Upper lobe of left lung (tissue), 6 donors: ENCODE results near the gene NRXN3. TPM values are rescaled to one million over a fixed set of nuclear protein-coding genes. Genes with fewer than 3 reads are reported as not detected.
A peak's percentile ranks its signal among the peaks of the same experiment; 100 is the strongest.

Experiments used
- ATAC-seq, 2 donors: fragments of 200-7000 bp; cut with Tn5 transposase; one replicate each; pipeline ENCODE4 v1.9.1; 2022; ENCODE audit warnings: mild to moderate bottlenecking in 2 of 2, moderate library complexity in 2 of 2; ENCODE audit not compliant: low FRiP score in 2 of 2
- DNase-seq, 2 donors: peaks; one replicate each; pipeline ENCODE4 v3.0.0-alpha.2; 2019 to 2020
- H3K27ac ChIP-seq, 4 donors: fragments of 200-600 bp; sonication (generic); one replicate each; pipeline ENCODE4 v1.5.1; 2016 to 2019
- H3K27me3 ChIP-seq, 4 donors: fragments of 200-600 bp; sonication (generic); one replicate each; pipeline ENCODE4 v1.5.1; 2017 to 2019
- H3K36me3 ChIP-seq, 4 donors: fragments of 200-600 bp; sonication (generic); one replicate each; pipeline ENCODE4 v1.5.1; 2016 to 2019
- H3K4me1 ChIP-seq, 4 donors: fragments of 200-600 bp; sonication (generic); one replicate each; pipeline ENCODE4 v1.5.1; 2018 to 2019
- H3K4me3 ChIP-seq, 4 donors: fragments of 200-600 bp; sonication (generic); one replicate each; pipeline ENCODE4 v1.5.1; 2017 to 2019; ENCODE audit warnings: mild to moderate bottlenecking in 2 of 4, moderate library complexity in 1 of 4
- H3K9me3 ChIP-seq, 4 donors: fragments of 200-600 bp; sonication (generic); one replicate each; pipeline ENCODE4 v1.5.1; 2018 to 2019
- CTCF ChIP-seq, 6 experiments: fragments of 450-650 bp in 4 of 6; fragments of 200-600 bp in 2 of 6; sonication (generic) in 2 of 6; IDR thresholded peaks; one replicate each; pipeline ENCODE4 v1.5.1; 2016 to 2019; ENCODE audit warnings: antibody characterized with exemption in 6 of 6
- EP300 ChIP-seq, 4 donors: sonication (generic); formaldehyde crosslinking; IDR thresholded peaks; one replicate each; pipeline ENCODE4 v1.5.1; 2017; ENCODE audit warnings: antibody characterized with exemption in 4 of 4, control low read depth in 2 of 4
- POLR2A ChIP-seq, 4 donors: fragments of 450-650 bp; IDR thresholded peaks; one replicate each; pipeline ENCODE4 v1.5.1; 2016 to 2017; ENCODE audit warnings: antibody characterized with exemption in 4 of 4, mild to moderate bottlenecking in 2 of 4
- POLR2AphosphoS5 ChIP-seq, 2 donors: sonication (generic); formaldehyde crosslinking; IDR thresholded peaks; one replicate each; pipeline ENCODE4 v1.5.1; 2017; ENCODE audit warnings: antibody characterized with exemption in 2 of 2
- WGBS, 2 donors: methylation state at CpG; one replicate each; pipeline ENCODE4 v1.1.5; 2017 to 2018; 5-methylcytosine and 5-hydroxymethylcytosine counted together
- total RNA-seq, 6 donors: library from RNA; depleted of rRNA in 4 of 6; stranded (reverse); fragments of >200 nt in 4 of 6; gene quantifications; one replicate each; pipeline versions ENCODE4 v1.1.0 to v1.2.1, GENCODE V29; 2016 to 2021
- donor health status: DM: no; HTN: no; CAD: no; lungs with moderate emphysema.
- donor health status: DM: no; HTN: yes; CAD: no; lungs with severe emphysema.

Gene NRXN3
- total RNA-seq, 6 donors from 2014 or later = 4.4 to 14.9 (median 7.2) TPM

DNA sequence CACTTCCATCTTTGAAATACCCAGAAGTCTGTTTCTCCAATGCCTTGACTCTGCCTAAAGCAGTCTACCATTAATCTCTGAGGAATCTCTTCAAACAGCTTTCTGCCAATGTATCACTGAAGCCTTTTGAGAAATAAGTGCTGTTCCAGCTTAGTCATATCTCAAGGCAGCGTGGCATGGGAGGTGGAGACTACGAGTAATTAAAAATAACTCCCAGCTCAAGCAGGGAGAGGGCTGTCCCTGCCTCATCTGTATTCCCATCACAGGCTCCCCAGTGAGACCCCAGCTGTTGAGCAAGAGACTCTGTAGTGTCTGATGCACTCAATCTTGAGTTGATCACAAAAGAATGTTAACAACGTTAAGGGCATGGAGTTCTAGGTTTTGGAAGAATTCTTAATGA is 1340.5 kb downstream of the NRXN3 start:
- Histone ChIP-seq H3K27me3 (no peaks in the 10 kb centered on the region), H3K36me3 (no peaks in the 10 kb centered on the region), H3K4me3 (no peak overlapping the region), H3K9me3 (no peaks in the 10 kb centered on the region), H3K27ac (no peak overlapping the region), H3K4me1 (no peaks in the 10 kb centered on the region)
- WGBS, 2 donors = 46 to 58% methylated on average over 3 of the region's 3 CpGs
- ATAC-seq (peak; percentile 49 to 51), DNase-seq (no peak)
- no peak for TF ChIP-seq CTCF (IDR thresholded peaks at IDR 0.05)
- no peak for TF ChIP-seq POLR2A (IDR thresholded peaks at IDR 0.05)
- TF ChIP-seq POLR2AphosphoS5 (IDR thresholded peaks at IDR 0.05) = no peak
- TF ChIP-seq EP300 (IDR thresholded peaks at IDR 0.05) = no peak

- DNase-seq = no peak
- Histone ChIP-seq H3K36me3 (no peaks in the 10 kb centered on the region), H3K27me3 (no peaks in the 10 kb centered on the region), H3K4me3 (no peak overlapping the region), H3K27ac (no peak overlapping the region), H3K4me1 (no peaks in the 10 kb centered on the region), H3K9me3 (no peaks in the 10 kb centered on the region)
- WGBS, 2 donors = 86% methylated on average over 3 of the region's 3 CpGs
- ATAC-seq = peak in 1 of 2 donors; percentile 31
- TF ChIP-seq POLR2A (IDR thresholded peaks at IDR 0.05) (no peak), EP300 (IDR thresholded peaks at IDR 0.05) (no peak), CTCF (IDR thresholded peaks at IDR 0.05) (no peak), POLR2AphosphoS5 (IDR thresholded peaks at IDR 0.05) (no peak)
These were observed 1341.0 kb downstream of the NRXN3 start for GRCh38 chr14:79511146-79511545.

DNA sequence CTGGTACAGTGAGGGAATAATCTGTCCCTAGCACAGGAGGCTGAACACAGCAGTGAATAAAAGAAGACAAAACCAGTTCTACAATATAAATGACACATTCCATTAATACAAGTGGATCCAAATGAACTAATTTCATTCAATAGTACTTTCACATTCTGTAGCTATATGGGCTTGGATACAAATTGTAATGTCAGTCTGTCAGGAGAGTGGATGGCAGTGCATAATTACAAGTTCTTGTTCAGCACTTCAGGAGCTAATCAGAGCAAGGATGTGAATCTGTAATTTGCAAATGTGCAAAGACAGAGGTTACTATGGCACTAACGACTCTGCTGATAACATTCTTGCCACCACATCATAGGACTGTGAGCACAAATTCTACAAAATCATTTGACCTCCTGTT is 1343.3 kb downstream of the NRXN3 start:
- ATAC-seq (no peak), DNase-seq (no peak)
- no peak for TF ChIP-seq POLR2A (IDR thresholded peaks at IDR 0.05)
- no peak for TF ChIP-seq EP300 (IDR thresholded peaks at IDR 0.05)
- Histone ChIP-seq H3K27me3 (no peaks in the 10 kb centered on the region), H3K9me3 (no peaks in the 10 kb centered on the region), H3K27ac (no peak overlapping the region), H3K4me3 (no peak overlapping the region), H3K36me3 (no peaks in the 10 kb centered on the region), H3K4me1 (no peaks in the 10 kb centered on the region)
- WGBS, 2 donors = 56 to 71% methylated on average over 1 of the region's 1 CpG

DNA sequence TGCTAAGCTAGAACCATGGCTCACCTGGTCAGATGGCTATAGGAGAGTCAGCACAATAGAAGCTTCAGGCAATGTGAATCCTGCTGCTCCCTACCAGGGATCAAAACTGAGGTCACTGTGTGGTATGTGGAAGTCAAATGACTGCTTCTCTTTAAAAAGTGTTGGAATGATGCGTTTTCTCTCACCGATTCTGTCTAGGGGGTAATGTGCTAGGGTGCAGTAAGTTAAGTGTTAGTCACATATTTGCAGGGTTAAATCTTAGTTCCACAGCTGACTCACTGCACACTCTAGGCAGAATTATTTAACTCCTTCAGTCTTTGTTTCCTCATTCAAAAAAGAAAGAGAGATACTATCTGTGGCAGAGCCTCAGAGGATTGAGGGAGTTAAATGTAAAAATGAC is 1344.5 kb downstream of the NRXN3 start:
- H3K36me3 ChIP-seq = no peaks in the 10 kb centered on the region
- 75 to 78% methylated on average over 2 of the region's 2 CpGs for WGBS, 2 donors

DNA sequence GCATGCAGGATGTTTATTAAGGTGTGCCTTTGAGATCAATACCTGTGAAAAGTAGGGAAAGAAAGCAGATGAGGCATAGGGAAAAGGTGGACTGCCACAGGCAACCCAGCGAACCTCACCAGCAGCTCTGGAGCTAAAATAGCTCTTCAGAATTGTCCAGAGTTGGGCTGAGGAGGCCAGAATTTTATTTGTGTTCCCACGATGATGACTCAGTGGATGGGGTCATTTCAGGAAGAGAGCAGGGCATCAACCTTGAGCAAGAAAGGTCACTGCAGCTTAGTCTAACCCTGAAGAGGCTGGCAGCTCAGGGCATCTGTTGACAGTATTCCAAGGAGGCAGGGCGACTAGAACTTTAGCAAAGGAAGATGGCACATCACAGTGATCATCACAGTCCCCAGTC is 1345.0 kb downstream of the NRXN3 start:
- no peak for DNase-seq
- no peak overlapping the region for H3K4me3 ChIP-seq
- H3K4me1 ChIP-seq = no peaks in the 10 kb centered on the region
- no peaks in the 10 kb centered on the region for H3K9me3 ChIP-seq
- TF ChIP-seq CTCF (IDR thresholded peaks at IDR 0.05) (no peak), EP300 (IDR thresholded peaks at IDR 0.05) (no peak), POLR2AphosphoS5 (IDR thresholded peaks at IDR 0.05) (no peak), POLR2A (IDR thresholded peaks at IDR 0.05) (no peak)
- no peak overlapping the region for H3K27ac ChIP-seq
- no peaks in the 10 kb centered on the region for H3K36me3 ChIP-seq
- WGBS, 2 donors = 73 to 79% methylated on average over 3 of the region's 3 CpGs
- no peak for ATAC-seq
- H3K27me3 ChIP-seq = no peaks in the 10 kb centered on the region

More for the DNA sequence above, 1344.5 kb downstream of the NRXN3 start:
- ATAC-seq (no peak), DNase-seq (no peak)
- Histone ChIP-seq H3K27me3 (no peaks in the 10 kb centered on the region), H3K4me1 (no peaks in the 10 kb centered on the region), H3K27ac (no peak overlapping the region), H3K4me3 (no peak overlapping the region), H3K9me3 (no peaks in the 10 kb centered on the region)
- TF ChIP-seq CTCF (IDR thresholded peaks at IDR 0.05) = no peak
- no peak for TF ChIP-seq POLR2AphosphoS5 (IDR thresholded peaks at IDR 0.05)
- TF ChIP-seq POLR2A (IDR thresholded peaks at IDR 0.05) = no peak
- TF ChIP-seq EP300 (IDR thresholded peaks at IDR 0.05) = no peak
